Measurements from ENCODE around the gene SMARCAL1. TPM values are rescaled to one million over a fixed set of nuclear protein-coding genes. Genes with fewer than 3 reads are reported as not detected.

SMARCAL1 gene
- total and polyA plus RNA-seq, 4 donors: 3.4 to 9.3 (median 5.4) TPM

DNA sequence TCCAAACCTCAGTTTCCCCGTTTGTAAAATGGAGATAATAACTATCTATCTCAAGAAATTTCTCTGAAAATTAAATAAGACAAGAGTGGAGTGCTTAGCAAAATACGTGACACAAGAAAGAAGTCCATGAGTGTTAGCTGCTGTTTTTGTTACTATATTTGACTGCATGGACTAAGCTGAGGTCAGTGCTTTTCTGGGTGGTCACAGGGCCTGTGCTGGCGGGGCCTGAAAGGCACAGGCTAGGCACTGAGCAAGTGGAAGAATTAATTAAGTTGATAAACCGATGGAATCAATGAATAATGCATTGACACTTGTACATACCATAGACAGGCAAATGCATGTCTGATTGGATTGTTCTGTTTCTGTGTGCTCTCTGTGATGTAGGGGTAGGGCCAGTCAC, 113.7 kb downstream of the SMARCAL1 start:
- H3K9ac ChIP-seq (ENCODE audit: low read depth in 1 of 2, low read length in 2 of 2): no peak overlapping the region
- H3K9me3 ChIP-seq (ENCODE audit: control insufficient read depth in 4 of 4, low read length in 3 of 4): no peaks in the 10 kb centered on the region
- no peak overlapping the region for H3K4me3 ChIP-seq (ENCODE audit: low read depth in 1 of 3, low read length in 3 of 3)
- H3K4me1 ChIP-seq (ENCODE audit: control insufficient read depth in 4 of 4, insufficient read depth in 4 of 4, low read length in 3 of 4): peaks cover 5 to 18% (median 10%) of the 10 kb centered on the region in 4 donors
- H3K27ac ChIP-seq (ENCODE audit: low read depth in 1 of 2, low read length in 2 of 2): no peak overlapping the region
- DNase-seq (ENCODE audit: low spot score): no peak
- H3K36me3 ChIP-seq (ENCODE audit: control insufficient read depth in 4 of 4, insufficient read depth in 3 of 4, low read depth in 1 of 4, low read length in 3 of 4): no peaks in the 10 kb centered on the region
- WGBS: 77% methylated on average over 4 of the region's 4 CpGs
- no peaks in the 10 kb centered on the region for H3K27me3 ChIP-seq (ENCODE audit: control insufficient read depth in 4 of 4, insufficient read depth in 4 of 4, low read length in 3 of 4)
- TF ChIP-seq HNF4A (conservative IDR thresholded peaks at IDR 0.05) (no peak), FOXA2 (IDR thresholded peaks at IDR 0.05) (no peak), TAF1 (conservative IDR thresholded peaks at IDR 0.05) (no peak), JUND (IDR thresholded peaks at IDR 0.05) (no peak), RAD21 (IDR thresholded peaks at IDR 0.05) (no peak), FOXA1 (IDR thresholded peaks at IDR 0.05) (no peak), HNF4G (IDR thresholded peaks at IDR 0.05) (no peak), NR2F2 (IDR thresholded peaks at IDR 0.05) (no peak), EGR1 (IDR thresholded peaks at IDR 0.05; ENCODE audit: low read depth in 2 of 2) (no peak), RXRA (IDR thresholded peaks at IDR 0.05) (no peak), YY1 (IDR thresholded peaks at IDR 0.05) (no peak), SP1 (IDR thresholded peaks at IDR 0.05) (no peak)
- TF ChIP-seq, protein P1, sequence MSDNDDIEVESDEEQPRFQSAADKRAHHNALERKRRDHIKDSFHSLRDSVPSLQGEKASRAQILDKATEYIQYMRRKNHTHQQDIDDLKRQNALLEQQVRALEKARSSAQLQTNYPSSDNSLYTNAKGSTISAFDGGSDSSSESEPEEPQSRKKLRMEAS (IDR thresholded peaks at IDR 0.05): no peak
- TF ChIP-seq, protein P2, sequence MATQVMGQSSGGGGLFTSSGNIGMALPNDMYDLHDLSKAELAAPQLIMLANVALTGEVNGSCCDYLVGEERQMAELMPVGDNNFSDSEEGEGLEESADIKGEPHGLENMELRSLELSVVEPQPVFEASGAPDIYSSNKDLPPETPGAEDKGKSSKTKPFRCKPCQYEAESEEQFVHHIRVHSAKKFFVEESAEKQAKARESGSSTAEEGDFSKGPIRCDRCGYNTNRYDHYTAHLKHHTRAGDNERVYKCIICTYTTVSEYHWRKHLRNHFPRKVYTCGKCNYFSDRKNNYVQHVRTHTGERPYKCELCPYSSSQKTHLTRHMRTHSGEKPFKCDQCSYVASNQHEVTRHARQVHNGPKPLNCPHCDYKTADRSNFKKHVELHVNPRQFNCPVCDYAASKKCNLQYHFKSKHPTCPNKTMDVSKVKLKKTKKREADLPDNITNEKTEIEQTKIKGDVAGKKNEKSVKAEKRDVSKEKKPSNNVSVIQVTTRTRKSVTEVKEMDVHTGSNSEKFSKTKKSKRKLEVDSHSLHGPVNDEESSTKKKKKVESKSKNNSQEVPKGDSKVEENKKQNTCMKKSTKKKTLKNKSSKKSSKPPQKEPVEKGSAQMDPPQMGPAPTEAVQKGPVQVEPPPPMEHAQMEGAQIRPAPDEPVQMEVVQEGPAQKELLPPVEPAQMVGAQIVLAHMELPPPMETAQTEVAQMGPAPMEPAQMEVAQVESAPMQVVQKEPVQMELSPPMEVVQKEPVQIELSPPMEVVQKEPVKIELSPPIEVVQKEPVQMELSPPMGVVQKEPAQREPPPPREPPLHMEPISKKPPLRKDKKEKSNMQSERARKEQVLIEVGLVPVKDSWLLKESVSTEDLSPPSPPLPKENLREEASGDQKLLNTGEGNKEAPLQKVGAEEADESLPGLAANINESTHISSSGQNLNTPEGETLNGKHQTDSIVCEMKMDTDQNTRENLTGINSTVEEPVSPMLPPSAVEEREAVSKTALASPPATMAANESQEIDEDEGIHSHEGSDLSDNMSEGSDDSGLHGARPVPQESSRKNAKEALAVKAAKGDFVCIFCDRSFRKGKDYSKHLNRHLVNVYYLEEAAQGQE (IDR thresholded peaks at IDR 0.05): no peak
- TF ChIP-seq, protein P3, sequence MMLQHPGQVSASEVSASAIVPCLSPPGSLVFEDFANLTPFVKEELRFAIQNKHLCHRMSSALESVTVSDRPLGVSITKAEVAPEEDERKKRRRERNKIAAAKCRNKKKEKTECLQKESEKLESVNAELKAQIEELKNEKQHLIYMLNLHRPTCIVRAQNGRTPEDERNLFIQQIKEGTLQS (IDR thresholded peaks at IDR 0.05): no peak
- TF ChIP-seq, protein P4, sequence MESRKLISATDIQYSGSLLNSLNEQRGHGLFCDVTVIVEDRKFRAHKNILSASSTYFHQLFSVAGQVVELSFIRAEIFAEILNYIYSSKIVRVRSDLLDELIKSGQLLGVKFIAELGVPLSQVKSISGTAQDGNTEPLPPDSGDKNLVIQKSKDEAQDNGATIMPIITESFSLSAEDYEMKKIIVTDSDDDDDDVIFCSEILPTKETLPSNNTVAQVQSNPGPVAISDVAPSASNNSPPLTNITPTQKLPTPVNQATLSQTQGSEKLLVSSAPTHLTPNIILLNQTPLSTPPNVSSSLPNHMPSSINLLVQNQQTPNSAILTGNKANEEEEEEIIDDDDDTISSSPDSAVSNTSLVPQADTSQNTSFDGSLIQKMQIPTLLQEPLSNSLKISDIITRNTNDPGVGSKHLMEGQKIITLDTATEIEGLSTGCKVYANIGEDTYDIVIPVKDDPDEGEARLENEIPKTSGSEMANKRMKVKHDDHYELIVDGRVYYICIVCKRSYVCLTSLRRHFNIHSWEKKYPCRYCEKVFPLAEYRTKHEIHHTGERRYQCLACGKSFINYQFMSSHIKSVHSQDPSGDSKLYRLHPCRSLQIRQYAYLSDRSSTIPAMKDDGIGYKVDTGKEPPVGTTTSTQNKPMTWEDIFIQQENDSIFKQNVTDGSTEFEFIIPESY (IDR thresholded peaks at IDR 0.05): no peak

DNA sequence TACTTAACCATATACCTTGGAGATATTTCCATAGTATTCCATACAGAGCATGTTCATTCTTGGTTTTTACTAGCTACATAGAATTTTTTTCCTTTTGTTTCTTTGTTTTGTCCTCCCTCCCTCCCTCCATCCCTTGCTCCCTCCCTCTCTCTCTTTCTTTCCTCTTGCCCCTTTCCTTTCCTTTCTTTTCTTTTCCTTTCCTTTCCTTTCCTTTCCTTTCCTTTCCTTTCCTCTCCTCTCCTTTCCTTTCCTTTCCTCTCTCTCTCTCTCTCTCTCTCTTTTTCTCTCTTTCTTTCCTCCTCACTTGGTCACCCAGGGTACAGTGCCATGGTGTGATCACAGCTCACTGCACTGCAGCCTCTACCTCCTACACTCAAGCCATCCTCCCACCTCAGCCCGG, 114.7 kb downstream of the SMARCAL1 start:
- Histone ChIP-seq H3K27ac (ENCODE audit: low read depth in 1 of 2, low read length in 2 of 2) (no peak overlapping the region), H3K9ac (ENCODE audit: low read depth in 1 of 2, low read length in 2 of 2) (no peak overlapping the region), H3K27me3 (ENCODE audit: control insufficient read depth in 4 of 4, insufficient read depth in 4 of 4, low read length in 3 of 4) (no peaks in the 10 kb centered on the region), H3K9me3 (ENCODE audit: control insufficient read depth in 4 of 4, low read length in 3 of 4) (no peaks in the 10 kb centered on the region), H3K36me3 (ENCODE audit: control insufficient read depth in 4 of 4, insufficient read depth in 3 of 4, low read depth in 1 of 4, low read length in 3 of 4) (no peaks in the 10 kb centered on the region), H3K4me1 (ENCODE audit: control insufficient read depth in 4 of 4, insufficient read depth in 4 of 4, low read length in 3 of 4) (peaks cover 5 to 18% (median 10%) of the 10 kb centered on the region in 4 donors), H3K4me3 (ENCODE audit: low read depth in 1 of 3, low read length in 3 of 3) (no peak overlapping the region)
- no peak for DNase-seq (ENCODE audit: low spot score)
- no peak for TF ChIP-seq TAF1 (conservative IDR thresholded peaks at IDR 0.05)
- TF ChIP-seq FOXA2 (IDR thresholded peaks at IDR 0.05): no peak
- TF ChIP-seq RXRA (IDR thresholded peaks at IDR 0.05): no peak
- no peak for TF ChIP-seq JUND (IDR thresholded peaks at IDR 0.05)
- TF ChIP-seq SP1 (IDR thresholded peaks at IDR 0.05): no peak
- no peak for TF ChIP-seq HNF4G (IDR thresholded peaks at IDR 0.05)
- TF ChIP-seq, protein P3 (IDR thresholded peaks at IDR 0.05): no peak
- no peak for TF ChIP-seq EGR1 (IDR thresholded peaks at IDR 0.05; ENCODE audit: low read depth in 2 of 2)
- WGBS: 97% methylated on average over 1 of the region's 1 CpG

Data from liver (tissue), 9 donors.